Limb (tissue), 2 donors: Measurements from ENCODE around the gene ZBTB38.

ENCODE experiments used
- DNase-seq, 2 donors: peaks; one replicate each; pipeline ENCODE4 v3.0.0-alpha.2; 2016; ENCODE audit errors: extremely low spot score in 2 of 2

The ZBTB38 gene

DNA sequence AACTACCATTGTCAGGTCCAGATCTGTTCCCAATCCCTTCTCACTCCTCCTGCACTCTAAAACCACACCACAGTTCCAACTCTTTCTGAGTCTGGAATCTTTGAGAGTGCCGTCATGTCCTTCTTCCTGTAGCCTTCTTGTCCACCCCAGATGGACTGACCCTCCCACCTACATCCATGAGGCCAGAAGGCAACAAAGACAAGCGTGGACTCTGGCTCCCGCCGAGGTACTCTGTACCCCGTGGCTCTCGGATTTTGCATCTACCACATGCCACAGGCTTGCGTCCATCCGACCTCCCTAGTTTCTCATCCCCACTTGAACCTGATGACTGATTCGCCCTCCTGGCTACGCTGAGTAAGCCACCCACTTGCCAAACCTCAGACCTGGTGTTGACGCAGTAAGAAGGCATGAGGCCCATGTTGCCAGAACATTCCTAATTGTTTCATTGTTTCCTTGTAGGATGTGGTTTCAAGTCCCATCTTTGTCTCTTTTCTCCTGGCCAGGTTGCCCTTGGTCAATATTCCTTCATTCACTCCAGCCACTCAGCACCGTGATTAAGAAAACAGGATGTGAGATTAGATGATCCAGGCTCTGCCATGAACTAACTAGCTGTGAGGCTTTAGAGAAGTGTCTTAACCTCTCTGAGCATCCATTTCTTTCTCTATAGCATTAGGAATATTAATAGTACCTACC, 1.1 kb upstream of the ZBTB38 start:
- no peak for DNase-seq

DNA sequence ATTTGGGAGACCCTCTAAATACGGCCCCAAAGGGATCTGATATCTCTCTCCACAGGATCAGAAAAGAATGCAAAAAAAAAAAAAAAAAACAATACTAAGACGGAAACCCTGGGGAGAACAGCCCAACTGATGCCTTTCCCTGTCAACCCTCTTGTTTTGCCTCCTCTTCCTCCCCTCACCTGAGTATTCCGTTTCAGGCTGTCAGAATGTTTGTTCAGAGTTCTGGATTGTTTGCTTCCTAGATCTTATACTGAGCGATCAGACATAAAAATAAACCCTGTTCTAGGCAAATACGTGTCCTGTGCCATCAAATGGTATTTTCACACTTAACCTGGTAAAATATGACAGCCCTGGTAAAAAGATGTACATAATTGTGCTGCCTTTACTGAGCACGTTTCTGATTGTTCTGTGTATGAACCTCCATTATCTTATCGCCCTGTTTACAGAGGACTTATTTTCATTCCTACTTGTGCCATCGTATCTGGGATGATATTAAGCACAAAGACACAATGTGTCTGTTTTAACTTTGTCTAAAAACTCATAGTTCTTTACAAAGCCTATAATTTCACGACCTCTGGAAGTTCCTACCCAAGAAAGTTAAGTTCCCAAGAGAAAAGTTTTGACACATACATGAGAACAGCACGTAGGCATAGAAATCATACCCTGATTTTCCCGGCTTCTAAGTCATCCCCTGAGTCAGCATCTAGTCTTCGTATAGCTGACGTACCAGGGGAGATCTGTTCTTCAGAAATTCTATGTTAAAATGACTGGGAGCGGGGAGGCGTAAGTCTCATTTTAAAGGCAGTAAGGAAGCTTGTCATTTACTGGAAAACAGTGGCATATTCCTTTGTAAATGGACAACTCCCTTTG, 856 bp downstream of the ZBTB38 start:
- no peak for DNase-seq

DNA sequence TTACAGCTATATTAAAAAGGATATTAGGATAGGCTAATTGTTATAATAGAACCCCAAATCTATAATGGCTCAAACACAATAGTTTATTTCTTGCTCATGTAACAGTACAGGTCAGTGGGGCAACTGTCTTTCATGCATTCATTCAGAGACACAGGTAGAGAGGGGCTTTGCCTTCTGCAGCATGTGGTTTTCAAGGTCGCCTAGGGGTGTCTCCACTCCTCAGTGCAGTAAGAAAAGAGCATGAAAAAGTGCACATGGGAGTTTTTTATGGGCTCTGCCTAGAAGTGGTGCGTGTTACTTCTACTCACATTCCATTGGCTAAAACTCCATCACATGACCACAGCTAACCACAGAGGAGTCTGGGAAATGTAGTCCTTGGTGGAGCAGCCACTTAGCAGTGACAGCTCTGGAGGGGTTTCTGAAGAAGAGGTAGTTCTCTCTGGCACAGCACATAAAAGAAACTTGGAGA, 1.8 kb downstream of the ZBTB38 start:
- peak in 1 of 2 donors; percentile 81 for DNase-seq

DNA sequence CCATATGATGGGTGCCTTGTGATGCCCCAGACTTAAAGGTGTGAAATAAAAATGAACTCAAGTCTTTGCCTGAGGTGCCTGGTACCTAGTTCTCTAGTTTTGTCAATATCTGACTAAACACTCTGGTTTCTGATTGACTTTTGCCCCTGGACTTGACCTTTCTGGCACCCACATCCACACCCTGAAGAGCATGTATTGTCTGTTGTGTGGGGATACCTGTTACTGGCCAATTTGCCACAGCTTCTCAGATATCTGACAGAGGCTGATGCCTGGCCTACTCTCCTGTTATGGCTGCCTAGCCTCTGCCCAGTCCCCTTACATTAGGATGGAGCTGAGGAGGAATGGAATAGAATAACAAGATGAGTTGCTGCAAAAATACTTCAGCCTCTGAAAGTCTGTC, 3.6 kb downstream of the ZBTB38 start:
- no peak for DNase-seq

DNA sequence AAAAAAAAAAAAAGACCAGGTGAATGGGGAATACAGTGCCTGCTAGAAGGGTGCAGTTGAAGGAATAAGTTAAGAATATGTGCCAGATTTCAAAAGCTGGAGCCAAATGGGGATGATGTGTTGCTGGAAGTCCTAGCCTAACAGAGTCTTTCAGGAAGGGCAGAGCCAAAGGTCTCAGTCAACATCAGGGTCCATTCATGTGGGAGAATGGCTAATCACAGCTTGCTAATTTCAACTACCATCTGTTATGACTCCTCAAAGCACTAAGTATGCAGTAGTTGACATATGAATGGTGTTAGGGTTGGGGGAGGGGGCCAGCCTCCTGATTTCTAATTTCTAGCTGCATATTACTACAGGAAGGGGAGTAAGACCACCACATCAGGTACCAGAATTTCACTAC, 4.4 kb downstream of the ZBTB38 start:
- DNase-seq: no peak

DNA sequence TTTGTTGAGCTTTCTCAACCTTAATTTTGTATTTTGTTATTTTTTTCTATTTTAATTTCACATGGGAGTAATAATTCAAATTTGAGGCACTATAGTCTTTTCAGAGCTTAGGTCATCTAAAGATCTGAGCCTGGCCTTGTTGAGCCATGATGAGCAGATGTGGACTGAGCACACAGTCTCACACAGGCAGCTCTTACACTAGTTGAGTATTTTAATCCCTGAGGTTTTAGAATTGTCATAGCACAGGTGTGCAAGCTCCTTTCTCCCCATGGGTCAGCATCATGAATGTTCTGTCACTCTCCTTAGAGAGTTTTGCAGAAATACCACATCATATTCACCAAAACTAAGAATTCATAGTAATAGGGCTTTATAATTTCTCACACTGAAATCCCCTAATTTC, 4.9 kb downstream of the ZBTB38 start:
- no peak for DNase-seq

DNA sequence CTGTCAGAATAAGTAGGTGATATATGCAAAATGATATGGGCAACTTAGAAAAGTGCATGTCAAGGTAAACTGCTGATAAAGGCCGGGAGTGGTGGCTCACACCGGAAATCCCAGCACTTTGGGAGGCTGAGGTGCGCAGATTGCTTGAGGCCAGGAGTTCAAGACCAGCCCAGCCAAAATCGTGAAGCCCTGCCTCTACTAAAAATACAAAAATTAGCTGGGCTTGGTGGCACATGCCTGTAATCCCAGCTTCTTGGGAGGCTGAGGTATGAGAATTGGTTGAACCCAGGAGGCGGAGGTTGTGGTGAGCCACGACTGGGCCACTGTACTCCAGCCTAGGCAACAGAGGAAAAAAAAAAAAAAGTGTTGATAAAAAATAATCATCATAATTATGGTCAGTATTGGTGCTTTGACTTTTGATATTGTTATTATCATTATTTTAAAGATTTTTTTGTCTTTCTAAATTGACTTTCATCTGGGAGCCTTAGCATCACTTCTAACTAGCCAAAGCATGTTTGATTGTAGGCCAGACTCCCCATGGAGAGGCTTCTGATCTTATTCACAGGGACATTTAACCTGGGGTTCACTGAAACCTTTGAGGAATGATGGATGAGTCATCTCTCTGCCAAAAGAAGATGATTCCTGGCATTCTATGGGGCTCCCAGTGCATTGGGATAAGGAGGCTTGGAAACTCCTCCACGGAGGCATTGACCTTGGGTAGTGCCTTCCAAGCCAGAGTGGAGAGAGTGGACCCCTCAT, 5.6 kb downstream of the ZBTB38 start:
- DNase-seq: no peak

DNA sequence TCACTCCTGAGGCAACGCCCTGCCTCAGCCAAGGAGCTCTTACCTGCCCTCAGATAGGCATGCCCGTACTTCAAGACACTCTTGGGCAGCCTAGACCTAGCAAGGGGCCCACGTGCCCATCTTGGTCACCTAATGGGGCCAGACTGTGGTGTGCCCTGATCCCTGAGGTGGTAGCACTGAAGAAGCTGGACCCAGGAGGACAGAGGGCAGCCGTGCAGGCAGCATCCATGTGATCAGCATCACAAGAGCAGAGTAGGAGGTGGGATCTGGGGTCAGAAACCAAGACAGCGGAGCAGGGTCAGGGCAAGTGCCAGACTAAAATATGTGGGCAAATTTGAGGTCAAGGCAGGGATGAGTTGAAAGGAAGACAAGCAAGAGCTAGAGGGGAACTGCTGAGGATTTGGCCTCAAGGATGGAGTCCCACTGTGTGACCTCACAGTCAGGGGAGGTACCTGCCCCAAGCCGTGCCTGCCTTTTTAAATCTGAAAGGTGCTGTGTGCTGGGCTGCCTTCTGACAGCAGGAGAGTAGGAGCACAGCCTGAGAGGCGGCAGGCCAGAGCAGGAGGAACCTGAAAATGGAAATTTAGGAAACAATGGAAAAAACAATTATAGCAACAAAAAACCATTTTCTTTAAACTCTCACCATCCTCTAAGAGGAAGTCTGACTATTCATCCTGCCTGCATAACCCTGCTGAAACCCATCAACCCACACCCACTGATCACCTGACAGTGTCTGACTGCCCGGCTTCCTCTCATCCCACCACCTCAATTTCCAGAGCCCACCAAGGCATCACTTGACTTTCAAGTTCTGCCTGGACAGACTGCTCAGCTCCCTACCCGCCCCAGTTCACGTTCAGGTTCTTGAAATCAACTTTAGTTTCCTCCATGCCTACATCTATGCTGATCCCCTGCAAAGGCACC, 7.3 kb downstream of the ZBTB38 start:
- no peak for DNase-seq

DNA sequence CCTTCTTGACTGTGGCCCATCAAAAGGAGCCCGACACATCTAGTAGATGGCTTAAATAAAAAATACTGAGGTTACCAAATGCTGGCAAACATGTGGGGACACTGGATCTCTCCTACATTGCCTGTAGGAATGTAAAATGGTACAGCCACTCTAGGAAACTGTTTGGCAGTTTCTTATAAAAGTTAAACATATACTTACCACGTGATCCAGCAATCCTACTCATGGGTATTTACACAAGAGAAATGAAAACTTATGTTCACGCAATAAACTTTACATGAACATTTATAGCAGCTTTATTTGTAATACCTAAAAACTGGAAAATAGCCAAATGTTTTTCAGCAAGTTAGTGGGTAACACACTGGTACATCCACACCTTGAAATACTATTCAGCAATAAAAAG, 9.1 kb downstream of the ZBTB38 start:
- DNase-seq: no peak

DNA sequence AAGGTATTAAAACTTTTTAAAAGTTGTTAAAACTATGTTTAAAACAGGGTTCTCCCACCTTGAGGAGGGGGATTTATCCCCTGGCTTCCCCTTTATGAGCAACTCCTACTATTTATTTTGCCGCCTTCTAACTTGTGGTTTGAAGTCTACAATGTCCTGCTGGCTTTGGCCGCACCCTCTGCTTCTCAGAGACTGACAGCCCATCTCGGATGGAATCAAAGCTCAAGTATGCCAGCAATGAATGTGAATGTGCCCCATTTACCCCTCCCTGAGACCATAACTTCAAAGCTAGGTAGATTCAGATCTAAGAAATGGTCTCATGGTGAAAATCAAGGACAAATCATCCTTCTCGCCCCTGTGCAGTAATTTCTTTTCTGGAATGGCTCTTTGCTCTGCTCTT, 10.3 kb downstream of the ZBTB38 start:
- DNase-seq: no peak

DNA sequence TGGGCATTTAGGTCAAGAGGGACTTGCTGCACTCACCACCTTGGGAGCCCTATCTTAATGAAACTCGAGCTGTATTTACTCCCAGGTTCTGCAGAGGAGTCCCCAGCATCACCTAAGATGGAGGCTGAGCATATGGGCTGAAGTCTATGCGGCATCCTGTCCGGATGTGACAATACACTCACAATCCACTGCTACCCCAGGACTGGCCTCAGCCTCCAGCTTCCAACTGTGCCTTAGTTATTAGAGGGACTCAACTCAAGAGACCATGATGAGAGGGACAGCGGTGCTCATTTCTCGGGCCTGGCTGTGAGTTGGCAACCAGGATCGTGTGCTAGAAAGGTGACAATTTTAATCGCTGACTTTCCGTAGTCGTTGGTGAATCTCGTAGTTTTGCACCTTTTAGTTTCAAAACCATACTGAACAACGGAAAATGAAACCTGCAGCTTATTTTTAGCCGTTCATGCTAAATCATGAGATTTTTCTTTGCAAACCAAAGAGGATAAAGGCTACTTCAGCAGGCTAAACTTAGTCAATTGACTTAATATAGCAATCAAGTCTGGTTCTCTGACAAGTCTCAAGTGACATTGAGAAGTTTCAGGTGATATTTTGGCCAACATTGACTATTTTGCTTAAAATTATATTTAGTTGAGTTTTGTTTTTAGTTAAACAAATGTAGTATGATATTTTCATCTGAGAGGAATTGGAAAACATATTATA, 11.1 kb downstream of the ZBTB38 start:
- DNase-seq: no peak

DNA sequence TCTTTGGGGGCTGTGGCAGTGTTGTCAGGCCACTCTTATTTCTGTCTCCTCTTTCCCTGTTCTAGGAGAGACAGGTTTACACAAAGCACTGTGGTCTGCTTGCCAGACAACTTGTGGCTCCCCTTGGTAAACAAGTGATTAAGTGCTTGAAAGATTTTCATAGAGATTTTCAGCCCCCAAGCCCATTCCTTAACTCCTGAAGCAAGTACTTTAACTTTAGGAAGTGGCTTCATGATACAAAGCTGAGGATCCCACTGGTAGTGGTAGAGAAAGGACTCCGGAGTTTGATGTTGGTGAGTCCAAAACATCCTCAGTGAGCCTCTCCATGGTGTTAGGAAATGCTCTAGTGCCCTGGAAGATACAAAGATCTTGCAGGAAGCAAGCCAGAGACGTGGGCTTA, 12.0 kb downstream of the ZBTB38 start:
- no peak for DNase-seq

DNA sequence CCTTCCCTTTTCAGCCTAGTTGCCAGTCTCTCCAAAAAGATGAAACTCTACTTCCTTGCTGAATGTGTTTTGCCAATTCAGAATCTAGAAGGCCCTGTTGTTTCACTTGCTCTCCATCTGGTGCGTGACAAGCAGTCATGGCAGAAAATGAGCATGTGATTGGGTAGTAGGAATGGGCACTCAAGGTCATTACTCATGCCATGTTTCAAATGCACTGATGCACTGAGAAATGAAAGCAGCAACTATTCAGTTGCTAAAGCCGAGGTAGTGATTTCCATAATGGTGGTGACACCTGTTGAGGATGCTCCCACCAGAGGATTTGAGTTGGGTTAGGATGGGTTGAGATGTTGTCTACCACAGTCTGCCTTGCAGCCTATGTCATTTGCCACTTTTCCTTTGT, 12.7 kb downstream of the ZBTB38 start:
- DNase-seq: no peak

DNA sequence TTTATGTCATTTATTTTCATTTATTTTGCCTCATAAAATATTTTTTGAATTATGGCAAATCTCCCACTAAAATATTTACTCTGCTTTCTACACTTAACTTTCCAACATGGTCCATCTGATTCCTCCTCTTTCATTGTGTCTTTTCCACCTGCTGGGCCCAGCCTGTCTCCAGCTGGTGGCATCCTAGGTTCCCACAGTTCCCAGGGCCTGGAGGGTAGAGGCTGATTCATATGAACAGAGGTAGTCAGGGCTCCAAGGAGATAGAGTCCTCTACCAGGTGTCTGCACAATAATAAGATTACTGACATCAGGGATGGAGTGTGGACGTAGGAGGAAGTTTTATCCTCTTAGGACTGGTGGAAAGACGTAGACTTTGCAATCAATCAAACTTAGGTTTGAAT, 14.3 kb downstream of the ZBTB38 start:
- DNase-seq: no peak

DNA sequence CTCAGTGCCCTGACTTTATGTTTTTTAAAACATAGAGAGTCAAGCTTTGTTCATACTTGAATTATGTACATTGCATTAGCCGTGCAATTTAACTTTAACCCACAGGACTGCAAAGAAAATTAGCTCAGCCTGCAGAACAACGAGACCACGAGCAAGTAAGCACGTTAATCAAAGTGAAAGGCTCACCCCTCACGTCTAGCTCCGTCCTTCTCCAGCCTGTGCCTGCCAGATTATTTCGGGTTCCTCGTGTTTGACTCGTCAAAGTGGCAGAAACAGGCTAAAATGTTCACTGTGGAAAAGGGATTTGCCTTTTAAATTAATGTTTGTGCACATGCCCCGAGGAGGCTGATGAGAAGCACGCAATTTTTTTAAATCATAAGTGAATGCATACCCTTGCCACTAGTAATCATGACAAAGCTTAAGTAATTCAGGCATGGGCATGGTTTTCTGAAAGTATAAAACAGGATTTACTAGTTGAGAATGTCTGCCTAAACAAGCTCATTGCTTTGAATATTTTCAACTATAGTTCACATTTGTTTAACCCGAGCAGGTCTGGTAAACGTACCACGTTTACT, 15.3 kb downstream of the ZBTB38 start:
- no peak for DNase-seq

DNA sequence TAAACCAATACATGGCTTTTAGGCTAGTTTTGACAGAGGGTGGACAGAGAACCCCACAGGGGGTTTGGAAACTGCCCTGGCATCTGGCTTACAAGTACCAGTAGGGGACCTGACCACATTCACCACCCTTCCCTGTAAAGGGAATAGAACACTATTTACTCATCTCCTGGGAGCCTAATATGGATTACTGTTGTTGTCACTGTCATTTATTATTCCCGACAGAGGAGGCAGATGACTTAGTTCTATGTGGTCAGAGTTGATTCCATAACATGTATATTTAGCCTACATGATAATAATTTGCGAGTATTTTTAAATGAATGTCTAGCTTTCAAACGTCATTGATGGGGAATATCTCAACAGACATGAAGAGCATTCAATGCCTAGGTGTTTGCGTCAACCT, 15.9 kb downstream of the ZBTB38 start:
- DNase-seq: no peak

DNA sequence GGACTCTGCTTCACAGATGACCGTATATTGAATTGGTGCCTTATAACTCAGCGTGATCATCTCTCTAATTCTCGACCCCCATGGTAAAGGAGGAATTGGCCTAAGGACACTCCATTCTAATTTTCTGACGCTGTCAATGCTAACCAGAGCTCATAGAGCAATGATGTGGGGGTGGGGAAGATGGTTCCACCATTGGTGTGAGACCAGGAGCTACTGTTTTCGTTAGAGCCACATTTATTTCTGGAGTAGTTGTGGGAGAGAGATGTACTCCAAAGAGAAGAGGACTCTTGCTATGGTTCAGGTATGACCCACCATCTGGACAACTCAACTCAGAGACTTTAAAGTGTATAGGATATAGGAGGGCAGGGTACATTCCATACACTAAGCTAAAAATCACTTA, 16.3 kb downstream of the ZBTB38 start:
- DNase-seq: no peak

DNA sequence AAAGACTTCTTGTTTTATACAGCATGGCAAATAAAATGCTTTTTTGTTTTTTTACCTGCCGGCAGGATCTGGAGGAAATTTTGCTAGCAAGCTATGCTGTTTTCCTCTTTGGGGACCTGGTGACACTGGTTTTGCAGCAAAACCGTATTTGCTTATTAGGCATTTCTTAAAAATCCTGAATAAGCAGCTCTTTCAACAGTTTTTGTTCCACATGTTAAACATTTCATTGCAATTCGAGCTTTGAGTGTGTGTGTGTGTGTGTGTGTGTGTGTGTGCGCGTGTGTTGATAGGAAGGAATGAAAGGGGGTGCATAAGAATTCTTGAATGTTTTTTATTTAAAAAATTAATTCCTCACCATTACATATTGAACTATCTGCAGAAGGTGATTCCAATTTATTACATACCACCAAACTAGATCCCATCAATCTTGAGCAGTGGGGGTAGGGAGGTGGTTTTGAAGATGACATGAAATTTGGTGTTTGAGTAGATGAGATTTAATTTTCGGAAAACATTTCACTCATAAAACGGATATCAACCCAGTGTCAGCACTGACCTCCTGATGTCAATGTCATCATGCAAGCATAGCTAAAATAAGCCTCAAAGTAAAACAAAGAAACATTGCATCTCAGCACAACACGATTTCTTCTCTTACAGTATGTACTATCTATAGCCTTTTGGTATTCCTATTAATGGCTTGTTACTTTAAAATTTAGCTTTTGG, 17.3 kb downstream of the ZBTB38 start:
- DNase-seq: peak; percentile 15 to 59

DNA sequence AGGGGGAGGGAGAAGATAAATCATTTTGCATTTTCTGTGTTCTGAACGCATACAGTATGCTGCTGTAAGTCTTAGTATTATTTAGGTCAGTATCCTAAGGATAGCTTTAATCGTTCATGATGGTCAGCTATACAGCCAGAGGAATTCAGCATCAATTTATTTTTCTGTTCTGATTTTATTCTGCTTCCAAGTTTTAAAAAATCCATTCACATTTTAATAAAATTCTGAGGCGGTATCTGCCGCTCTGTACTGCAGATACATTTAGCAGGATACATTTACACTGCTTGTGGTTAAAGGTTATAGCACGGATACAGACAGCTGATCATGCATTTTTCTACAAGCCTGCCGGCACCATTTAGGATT, 17.8 kb downstream of the ZBTB38 start:
- no peak for DNase-seq
